GM12873 (cell line): ENCODE data around the gene PTPRO.

Source experiments
- CTCF ChIP-seq: IDR thresholded peaks from 2 replicates; pipeline ENCODE4 v1.5.1; 2012; ENCODE audit warnings: low read depth, mild to moderate bottlenecking, moderate library complexity, low read length, control low read depth; ENCODE audit not compliant: insufficient read depth; ENCODE audit errors: missing control alignments

The PTPRO gene

GRCh38 chr12:15520083-15520482 is 197.8 kb downstream of the PTPRO start:
- no peak for TF ChIP-seq CTCF

- TF ChIP-seq CTCF: no peak
Observed at GRCh38 chr12:15520844-15521243, 198.5 kb downstream of the PTPRO start.

- peak; percentile 48 for TF ChIP-seq CTCF
Observed at GRCh38 chr12:15522574-15523187, 200.4 kb downstream of the PTPRO start.

- TF ChIP-seq CTCF: no peak
Observed at GRCh38 chr12:15525441-15525840, 203.1 kb downstream of the PTPRO start.

- peak; percentile 46 for TF ChIP-seq CTCF
Observed at GRCh38 chr12:15526033-15526432, 203.7 kb downstream of the PTPRO start.

GRCh38 chr12:15527201-15528080 is 205.1 kb downstream of the PTPRO start:
- peak; percentile 34 for TF ChIP-seq CTCF

GRCh38 chr12:15528666-15529065 is 206.4 kb downstream of the PTPRO start:
- TF ChIP-seq CTCF: no peak
